Fibroblast of lung (primary cell): ENCODE results near the gene RBM17. TPM values are rescaled to one million over a fixed set of nuclear protein-coding genes. Genes with fewer than 3 reads are reported as not detected.
"Not testable (repeated sequence)": the region's sequence is repeated elsewhere in the genome, so short reads cannot be mapped to it uniquely, and the experiment has no call there.

Source experiments
- DNase-seq, 2 donors: peaks; one replicate each; pipeline versions ENCODE4 v3.0.0 to v3.0.0-alpha.2; 2010; ENCODE audit warnings: low read depth in 2 of 2
- H2AFZ ChIP-seq: 2 replicates; pipeline ENCODE4 v1.5.1; 2012; ENCODE audit warnings: low read length, control low read depth, inconsistent platforms
- H3K27ac ChIP-seq: 2 replicates; pipeline ENCODE4 v1.5.1; 2011; ENCODE audit warnings: low read length, control low read depth; ENCODE audit not compliant: insufficient read depth
- H3K27me3 ChIP-seq: 2 replicates; pipeline ENCODE4 v1.5.1; 2011; ENCODE audit warnings: mild to moderate bottlenecking, low read length; ENCODE audit not compliant: control insufficient read depth, insufficient read depth
- H3K36me3 ChIP-seq: 2 replicates; pipeline ENCODE4 v1.5.1; 2011; ENCODE audit warnings: low read length; ENCODE audit not compliant: control insufficient read depth, insufficient read depth
- H3K4me1 ChIP-seq: 2 replicates; pipeline ENCODE4 v1.5.1; 2011; ENCODE audit warnings: low read length; ENCODE audit not compliant: control insufficient read depth, insufficient read depth; ENCODE audit errors: extremely low read depth
- H3K4me2 ChIP-seq: 2 replicates; pipeline ENCODE4 v1.5.1; 2011; ENCODE audit warnings: low read length, control low read depth; ENCODE audit not compliant: insufficient read depth; ENCODE audit errors: extremely low read depth
- H3K4me3 ChIP-seq, 4 experiments: fragments of 200-600 bp in 1 of 4; sonication (generic) in 1 of 4; replicated peaks in 1 of 4; 2 replicates each; pipeline ENCODE4 v1.5.1; 2011 to 2016; ENCODE audit warnings: low read length in 4 of 4, low read depth in 3 of 4, mild to moderate bottlenecking in 3 of 4, control low read depth in 2 of 4, inconsistent platforms in 1 of 4, mixed read lengths in 1 of 4; ENCODE audit not compliant: insufficient read depth in 1 of 4; ENCODE audit errors: control extremely low read depth in 1 of 4
- H3K79me2 ChIP-seq: 2 replicates; pipeline ENCODE4 v1.5.1; 2012; ENCODE audit warnings: mild to moderate bottlenecking, low read length, inconsistent platforms; ENCODE audit not compliant: control insufficient read depth, insufficient read depth
- H3K9ac ChIP-seq: 2 replicates; pipeline ENCODE4 v1.5.1; 2011; ENCODE audit warnings: mild to moderate bottlenecking, low read length, control low read depth; ENCODE audit not compliant: insufficient read depth
- H3K9me3 ChIP-seq: 2 replicates; pipeline ENCODE4 v1.5.1; 2012; ENCODE audit warnings: low read depth, low read length; ENCODE audit not compliant: control insufficient read depth, insufficient read depth
- H4K20me1 ChIP-seq: 2 replicates; pipeline ENCODE4 v1.5.1; 2011; ENCODE audit warnings: low read length; ENCODE audit not compliant: control insufficient read depth, insufficient read depth; ENCODE audit errors: extremely low read depth
- CTCF ChIP-seq, 2 donors: IDR thresholded peaks in 1 of 2; conservative IDR thresholded peaks in 1 of 2; 1 replicate in 1 of 2; 2 replicates in 1 of 2; pipeline ENCODE4 v1.5.1; 2011 to 2012; ENCODE audit warnings: low read length in 2 of 2, control low read depth in 1 of 2, inconsistent platforms in 1 of 2, low read depth in 1 of 2, mild to moderate bottlenecking in 1 of 2
- EZH2 ChIP-seq: IDR thresholded peaks from 2 replicates; pipeline ENCODE4 v1.5.1; 2012; ENCODE audit warnings: low read length, control low read depth, mild to moderate bottlenecking; ENCODE audit errors: missing control alignments
- polyA plus RNA-seq, 2 donors: library from polyadenylated mRNA; depleted of rRNA in 1 of 2; stranded (reverse) in 1 of 2; unstranded in 1 of 2; fragments of >200 nt; gene quantifications; 2 replicates each; pipeline ENCODE4 v1.2.1, GENCODE V29; 2011 to 2012; ENCODE audit warnings: missing spikeins in 1 of 2
- total RNA-seq: library from RNA; depleted of rRNA; stranded (reverse); fragments of >200 nt; gene quantifications from 2 replicates; pipeline ENCODE4 v1.2.1, GENCODE V29; 2014

The RBM17 gene
- total and polyA plus RNA-seq, 2 donors (not counting 1 experiment from before 2014, with no cell fraction given) = 28.9 to 46.1 TPM

GRCh38 chr10:6164271-6165095, 75.6 kb downstream of the RBM17 start:
- Histone ChIP-seq H3K27me3 (no peaks in the 10 kb centered on the region), H3K27ac (peak overlapping the region; percentile 90), H2AFZ (no peak overlapping the region), H3K9me3 (no peaks in the 10 kb centered on the region), H3K4me2 (peak overlapping the region; percentile 91), H3K36me3 (no peaks in the 10 kb centered on the region), H3K4me3 (peak overlapping the region; percentile 66 to 84 (median 76)), H4K20me1 (no peaks in the 10 kb centered on the region), H3K9ac (peak overlapping the region; percentile 67), H3K79me2 (peaks cover 47% of the 10 kb centered on the region), H3K4me1 (peaks cover 3% of the 10 kb centered on the region)
- DNase-seq = no peak
- TF ChIP-seq CTCF (conservative IDR thresholded peaks at IDR 0.05 in 1 of 2, IDR thresholded peaks at IDR 0.05 in 1 of 2; ENCODE audit: low read depth in 1 of 2, low read length in 2 of 2) = no peak
- no peak for TF ChIP-seq EZH2

GRCh38 chr10:6165221-6165725, 76.4 kb downstream of the RBM17 start:
- H3K79me2 ChIP-seq = peaks cover 51% of the 10 kb centered on the region
- no peak for TF ChIP-seq CTCF (conservative IDR thresholded peaks at IDR 0.05 in 1 of 2, IDR thresholded peaks at IDR 0.05 in 1 of 2; ENCODE audit: low read depth in 1 of 2, low read length in 2 of 2)
- TF ChIP-seq EZH2 = no peak
- no peaks in the 10 kb centered on the region for H4K20me1 ChIP-seq
- H3K4me2 ChIP-seq = no peak overlapping the region
- H3K36me3 ChIP-seq = no peaks in the 10 kb centered on the region
- H3K27ac ChIP-seq = no peak overlapping the region
- no peaks in the 10 kb centered on the region for H3K9me3 ChIP-seq
- peaks cover 3% of the 10 kb centered on the region for H3K4me1 ChIP-seq
- H3K27me3 ChIP-seq = no peaks in the 10 kb centered on the region
- no peak overlapping the region for H3K4me3 ChIP-seq
- DNase-seq = no peak
- H2AFZ ChIP-seq = no peak overlapping the region
- H3K9ac ChIP-seq = no peak overlapping the region

- H3K4me2 ChIP-seq, H3K4me3 ChIP-seq, H3K27me3 ChIP-seq, H3K9ac ChIP-seq, H4K20me1 ChIP-seq, DNase-seq, H3K4me1 ChIP-seq, H2AFZ ChIP-seq, H3K36me3 ChIP-seq, H3K9me3 ChIP-seq, H3K27ac ChIP-seq: not testable (repeated sequence)
- peaks cover 53% of the 10 kb centered on the region for H3K79me2 ChIP-seq
Measured at GRCh38 chr10:6165933-6166332, 77.1 kb downstream of the RBM17 start.

Other genes starting within 250 kb of the RBM17 start
- 7.2 and 9.9 TPM in 2 replicates for gene ANKRD16, start 199.1 kb upstream of the RBM17 start, total RNA-seq
- 4.0 and 4.9 TPM in 2 replicates for gene ANKRD16, start 199.1 kb upstream of the RBM17 start, polyA plus RNA-seq
- gene FBH1, start 198.8 kb upstream of the RBM17 start, total RNA-seq = 95.0 and 97.8 TPM in 2 replicates
- 53.6 and 59.4 TPM in 2 replicates for gene FBH1, start 198.8 kb upstream of the RBM17 start, polyA plus RNA-seq
- 9.2 and 13.7 TPM in 2 replicates for gene IL15RA, start 111.5 kb upstream of the RBM17 start, total RNA-seq
- gene IL15RA, start 111.5 kb upstream of the RBM17 start, polyA plus RNA-seq = 5.9 and 8.4 TPM in 2 replicates
- not detected in 2 replicates for gene IL2RA, start 26.7 kb upstream of the RBM17 start, total RNA-seq
- gene IL2RA, start 26.7 kb upstream of the RBM17 start, polyA plus RNA-seq = not detected in 2 replicates
- 22.9 and 25.8 TPM in 2 replicates for gene PFKFB3, start 113.9 kb downstream of the RBM17 start, total RNA-seq
- gene PFKFB3, start 113.9 kb downstream of the RBM17 start, polyA plus RNA-seq = 14.2 and 15.5 TPM in 2 replicates